Activated CD4-positive, alpha-beta T cell treated with anti-CD3 and anti-CD28 coated beads, Interleukin-10, Interleukin-2, amounts not matched to agents 100 ng/mL and 50 ng/mL, durations not matched to agents 16 hours and 8 hours (primary cell): Measurements from ENCODE around the gene MYH7.

Experiments used
- DNase-seq: peaks from one replicate; pipeline ENCODE4 v3.0.0-alpha.2; 2020

Gene MYH7

DNA sequence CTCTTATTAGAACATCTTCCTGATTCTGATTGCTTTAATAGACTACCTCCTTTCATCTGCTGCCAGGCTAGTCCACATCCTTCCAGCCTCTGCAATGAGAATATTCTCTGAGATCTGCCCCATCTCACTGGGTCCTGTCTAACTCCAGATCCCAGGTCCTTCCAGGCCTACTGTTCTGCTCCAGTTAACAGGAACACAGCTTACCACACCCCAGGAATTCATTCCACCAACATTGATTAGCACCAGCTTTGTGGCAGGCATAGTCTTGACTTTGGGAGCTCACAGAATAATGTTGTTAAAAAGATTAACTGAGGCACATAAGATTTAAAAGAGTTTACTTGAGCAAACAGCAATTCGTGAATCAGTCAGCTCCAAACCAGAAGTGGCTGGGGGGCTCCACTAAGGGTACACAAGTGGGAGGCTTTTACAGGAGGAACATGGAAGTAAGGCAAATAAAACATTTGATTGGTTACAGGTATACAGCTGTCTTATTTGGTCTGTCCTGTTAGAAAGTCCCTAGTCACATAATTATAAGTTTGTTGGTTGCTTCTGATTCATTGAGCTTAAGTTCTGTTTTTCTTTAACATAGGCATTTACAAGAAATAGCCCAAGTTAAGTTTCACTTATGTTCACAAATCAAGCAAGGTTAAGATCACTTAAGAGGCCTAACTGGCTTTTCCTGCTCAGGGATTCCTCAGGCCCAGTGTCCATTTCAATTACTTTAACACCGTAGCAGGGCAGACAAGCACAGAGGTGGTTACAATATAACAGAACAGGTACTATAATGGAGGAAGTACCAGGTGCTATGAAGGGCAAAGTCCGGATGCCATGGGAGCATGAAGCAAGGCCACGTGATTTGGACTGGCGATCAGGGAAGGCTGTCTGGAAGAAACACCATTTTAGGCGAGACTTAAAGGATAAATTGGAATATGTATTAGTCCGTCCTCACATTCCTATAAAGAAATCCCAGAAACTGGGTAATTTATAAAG is 12.2 kb upstream of the MYH7 start:
- DNase-seq = no peak

DNA sequence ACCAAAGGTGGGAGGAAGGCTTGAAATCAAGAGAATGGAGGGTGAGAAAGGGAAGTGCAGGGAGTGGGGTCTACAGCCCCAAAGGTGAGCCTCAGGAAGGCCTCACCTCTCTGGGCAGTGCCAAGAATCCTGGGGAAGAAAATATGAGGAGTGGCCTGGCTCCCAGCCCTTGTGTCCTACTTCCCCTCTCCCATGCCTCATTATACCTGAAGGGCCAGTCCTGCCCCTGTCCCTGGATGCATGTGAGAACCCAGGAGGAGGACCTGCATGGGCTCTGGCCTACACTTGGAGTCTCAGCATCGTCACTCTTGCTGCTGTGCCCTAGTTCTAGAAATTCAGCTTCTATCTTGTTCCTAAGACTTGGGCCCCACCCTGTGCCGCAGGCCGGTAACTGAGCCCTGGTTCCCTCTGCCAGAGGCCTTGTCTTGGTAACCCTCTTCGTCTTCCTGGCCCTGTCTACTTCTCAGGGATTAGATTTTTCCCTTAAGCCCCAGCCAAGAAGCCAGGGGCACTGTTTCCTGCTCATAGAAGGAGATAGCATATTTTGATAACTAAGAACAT is 10.9 kb upstream of the MYH7 start:
- no peak for DNase-seq

DNA sequence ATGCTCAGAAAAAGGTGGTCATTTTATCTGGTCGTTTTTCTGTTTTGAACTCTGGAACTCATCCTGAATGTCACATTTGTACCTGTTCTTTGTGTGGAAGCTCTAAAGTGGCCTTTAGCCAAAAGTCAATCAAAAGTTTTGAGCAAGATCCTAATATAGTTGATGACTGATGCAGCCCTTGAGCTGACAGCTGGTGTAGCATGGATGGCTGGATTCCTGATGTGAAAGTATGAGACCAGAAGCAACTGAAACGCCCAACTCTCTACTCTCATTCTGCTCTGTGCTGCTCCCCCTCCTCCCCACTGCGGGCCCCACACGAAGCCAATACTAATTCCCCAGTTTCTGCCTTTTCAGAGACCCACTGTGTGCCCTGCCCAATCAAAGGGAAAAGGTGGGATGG is 10.3 kb upstream of the MYH7 start:
- no peak for DNase-seq

DNA sequence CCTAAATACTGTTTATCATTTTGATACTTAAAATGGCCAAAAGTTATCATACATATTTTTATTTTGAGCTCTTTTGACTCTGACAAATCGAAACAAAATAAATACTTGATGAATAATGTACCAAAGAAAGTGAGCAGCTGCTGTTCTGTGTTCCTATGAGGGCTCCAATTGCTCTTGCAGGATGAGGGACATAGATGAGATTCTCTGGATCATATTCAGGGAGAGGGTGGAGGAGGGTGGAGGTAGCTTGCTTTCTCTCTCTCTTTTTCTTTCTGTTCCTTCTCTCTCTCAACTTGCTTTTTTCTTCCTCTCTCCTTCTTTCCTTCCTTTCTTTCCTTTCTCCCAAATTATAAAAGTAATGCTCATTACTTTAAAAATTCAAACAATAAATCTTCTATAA is 8.9 kb upstream of the MYH7 start:
- no peak for DNase-seq

DNA sequence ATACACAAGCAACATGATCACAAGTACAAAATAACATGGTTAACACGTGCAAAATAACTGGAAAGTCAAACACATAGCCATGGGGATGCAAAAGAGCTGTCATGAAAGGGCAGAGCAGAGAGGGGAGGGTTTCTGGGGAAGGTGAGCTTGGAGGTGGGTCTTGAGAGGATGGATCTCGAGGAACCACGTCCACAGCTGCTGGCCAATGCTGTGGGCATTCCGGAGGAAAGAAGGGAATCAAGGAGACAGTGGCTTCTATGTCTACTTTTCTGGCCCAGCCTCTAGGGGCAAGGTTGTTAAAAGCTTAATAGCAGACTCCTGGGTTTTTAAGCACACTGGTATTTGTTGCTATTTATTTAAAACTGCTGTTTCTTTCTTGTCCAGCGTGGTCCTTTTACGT is 8.4 kb upstream of the MYH7 start:
- no peak for DNase-seq

DNA sequence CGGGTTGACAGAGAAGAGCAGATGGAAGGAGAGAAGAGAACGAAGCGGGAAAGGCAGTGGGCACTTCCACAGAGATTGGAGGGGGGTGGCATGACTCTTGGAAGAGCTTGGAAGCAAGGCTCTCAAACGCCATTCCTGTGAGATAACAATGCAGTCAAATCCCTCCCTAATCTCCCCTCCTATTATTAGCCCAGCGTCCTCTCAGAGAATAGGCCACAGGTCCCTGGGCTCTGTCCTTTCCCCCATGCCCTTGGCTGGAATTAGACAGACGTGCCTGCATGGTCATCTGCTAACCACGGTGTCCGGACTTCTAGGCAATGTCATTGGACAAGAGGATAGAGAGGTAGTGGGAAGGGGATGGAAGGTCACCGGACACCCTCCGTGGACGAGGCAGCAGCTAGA is 8.0 kb upstream of the MYH7 start:
- DNase-seq = no peak

DNA sequence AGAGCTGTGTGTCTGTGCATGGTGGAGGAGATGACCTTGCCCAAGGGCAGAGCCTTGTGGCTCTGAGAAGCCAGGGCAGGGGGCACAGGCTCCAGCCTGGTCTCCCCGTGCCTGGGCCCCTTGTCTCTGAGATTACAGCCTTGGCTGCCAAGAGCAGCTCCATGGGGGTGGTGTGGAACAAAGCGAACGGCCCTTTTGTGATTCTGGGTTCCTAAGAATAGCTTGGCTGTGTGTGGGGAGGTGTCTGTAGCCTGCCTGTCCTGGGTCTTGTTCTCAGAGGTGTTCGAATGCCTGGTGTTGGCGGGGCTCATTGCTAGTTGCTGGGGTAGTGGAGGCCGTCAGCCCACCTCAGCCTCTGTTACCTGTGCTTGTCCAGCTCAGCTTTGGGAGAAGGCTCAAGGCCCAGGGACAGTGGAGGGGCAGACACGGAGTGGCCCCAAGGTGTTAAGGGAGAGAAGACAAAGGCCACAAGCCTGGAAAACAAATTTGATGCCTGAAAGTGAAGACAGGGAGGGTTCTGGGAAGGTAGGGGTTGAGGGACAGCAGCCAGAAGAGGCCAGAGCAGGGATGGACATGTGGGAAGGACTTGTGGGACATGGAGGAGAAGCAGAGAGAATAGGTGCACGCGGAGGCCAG is 7.4 kb upstream of the MYH7 start:
- DNase-seq = no peak

DNA sequence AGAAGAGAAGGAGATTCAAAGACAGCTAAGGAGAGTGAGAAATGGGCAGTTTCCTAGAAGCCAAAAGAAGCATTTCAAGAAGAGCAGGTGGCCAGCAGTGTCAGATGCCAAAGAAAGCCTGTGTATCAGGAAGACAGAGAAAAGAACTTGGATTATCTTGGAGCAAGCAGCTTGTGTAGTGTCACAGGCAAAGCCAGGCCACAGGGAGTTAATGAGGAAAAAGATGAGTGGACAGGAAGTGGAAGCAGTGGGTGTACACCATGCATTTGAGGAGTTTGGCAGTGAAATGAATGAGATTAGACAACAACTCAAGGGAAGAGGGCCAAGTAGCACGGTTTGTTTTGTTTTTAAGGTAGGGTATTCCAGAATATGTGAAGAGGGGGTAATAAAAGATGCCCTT is 5.6 kb upstream of the MYH7 start:
- DNase-seq = no peak

DNA sequence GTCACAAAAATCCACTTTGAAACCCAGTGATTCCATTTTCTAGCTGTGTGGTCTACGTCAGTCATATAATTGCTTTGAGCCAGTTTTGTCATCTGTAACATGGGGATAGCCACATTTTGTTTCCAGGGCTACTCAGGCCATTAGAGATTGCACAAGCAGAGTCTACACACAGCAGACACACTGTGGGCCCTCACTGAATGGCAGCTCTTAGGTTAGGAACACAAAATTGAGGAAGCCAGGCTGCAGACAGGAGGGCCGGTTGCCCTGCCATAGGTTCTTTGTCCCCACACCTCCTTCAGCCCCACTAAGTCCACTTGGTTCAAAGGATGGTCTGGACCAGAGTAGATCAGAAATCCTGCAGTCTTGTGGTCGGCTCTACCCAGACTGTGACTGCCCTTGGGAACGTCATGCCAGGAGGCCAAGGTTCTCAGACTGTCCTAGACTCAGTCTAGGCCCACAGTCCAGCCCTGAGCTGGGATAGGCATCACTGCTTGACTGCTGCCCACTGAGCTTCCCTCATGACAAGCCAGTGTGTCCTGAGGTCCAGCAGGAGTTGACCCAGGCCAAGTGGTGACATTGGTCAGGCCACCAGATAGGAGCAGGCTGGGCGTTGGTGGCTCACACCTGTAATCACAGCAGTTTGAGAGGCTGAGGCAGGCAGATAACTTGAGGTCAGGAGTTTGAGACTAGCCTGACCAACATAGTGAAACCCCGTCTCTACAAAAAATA is 3.8 kb upstream of the MYH7 start:
- no peak for DNase-seq

DNA sequence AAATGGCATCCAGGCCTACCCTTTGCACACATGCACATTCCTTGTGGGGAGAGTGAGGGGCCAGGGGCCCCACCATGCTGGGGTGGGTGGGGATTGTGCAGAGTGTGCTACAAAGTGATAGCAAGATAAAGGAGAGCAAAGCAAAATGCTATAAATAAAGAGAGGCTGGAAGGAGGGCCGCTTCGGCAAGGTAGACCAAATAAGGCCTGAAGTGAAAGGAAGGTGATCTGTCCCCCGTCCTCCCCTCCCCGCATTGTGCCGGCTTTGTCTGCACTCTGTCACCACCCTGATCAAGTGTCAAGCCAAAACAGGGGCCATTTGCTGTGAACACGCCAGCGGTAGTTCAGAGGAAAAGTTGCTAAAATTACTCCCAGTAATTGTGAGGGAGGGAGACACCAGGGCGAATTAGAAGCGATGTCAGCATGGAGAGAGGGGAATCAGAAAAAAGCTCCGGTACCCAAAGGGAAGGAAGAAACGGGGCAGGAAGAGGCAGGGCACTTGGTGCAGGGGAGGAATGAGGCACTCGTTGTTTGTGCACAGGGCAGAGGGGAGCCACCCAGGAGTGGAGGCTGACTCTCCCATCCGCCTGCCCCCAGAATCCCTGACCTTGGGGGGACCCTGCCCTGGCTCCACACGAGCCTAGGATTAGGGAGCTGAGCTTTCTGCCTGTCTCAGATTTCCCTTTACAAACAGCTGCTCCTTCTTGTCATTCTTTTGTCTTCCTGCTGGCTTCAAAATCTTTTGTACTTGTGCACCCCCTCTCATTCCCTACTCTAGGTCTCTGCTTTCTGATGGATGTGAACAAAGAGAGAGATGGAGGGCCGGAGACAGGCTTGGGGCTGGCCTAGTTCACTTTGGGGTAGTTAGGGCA is 2.9 kb upstream of the MYH7 start:
- no peak for DNase-seq

DNA sequence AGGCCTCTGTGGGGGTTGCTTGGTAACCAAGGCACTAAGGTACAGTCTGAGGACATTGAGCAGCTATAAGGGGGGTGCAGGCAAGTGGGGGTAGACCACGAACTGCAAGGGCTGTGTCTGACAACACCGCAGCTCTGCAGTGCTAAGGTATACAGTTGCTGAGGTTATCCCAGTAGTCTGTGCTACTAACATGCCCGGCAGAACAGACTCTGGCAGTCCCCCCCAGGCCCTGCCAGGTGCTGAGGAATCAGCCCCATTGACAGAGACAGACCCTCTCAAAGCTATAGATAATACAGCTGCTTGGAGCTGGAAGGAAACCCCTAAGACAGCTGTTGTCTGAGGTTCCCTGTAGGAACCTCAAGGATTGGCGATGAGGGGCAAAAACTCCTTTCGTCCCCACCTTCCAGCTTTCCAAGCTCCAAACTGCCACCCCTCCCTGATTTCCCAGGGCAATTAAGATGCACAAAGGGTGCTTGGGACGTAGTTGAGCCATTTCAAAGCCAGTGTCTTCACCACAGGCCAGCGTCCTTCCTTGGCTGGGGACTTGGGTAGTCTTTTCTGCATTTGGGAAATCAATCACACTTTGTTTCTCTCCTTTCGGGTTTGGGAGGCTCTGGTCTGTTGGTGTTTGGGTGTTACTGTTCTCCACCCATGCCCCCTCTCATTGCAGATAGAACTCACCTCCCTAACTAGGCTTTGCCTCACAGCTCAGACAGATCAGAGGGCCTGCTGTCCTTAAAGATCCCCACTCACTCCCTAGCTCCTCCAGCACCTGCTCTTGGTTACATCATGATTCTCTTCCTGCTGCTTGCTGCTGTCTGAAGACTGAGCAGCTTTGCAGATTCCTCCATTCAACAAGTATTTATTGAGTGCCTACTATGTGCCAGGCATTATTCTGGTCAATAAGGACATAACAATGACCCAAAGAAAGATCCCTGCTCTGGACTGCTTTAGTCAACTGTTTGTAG is 2.0 kb upstream of the MYH7 start:
- no peak for DNase-seq

DNA sequence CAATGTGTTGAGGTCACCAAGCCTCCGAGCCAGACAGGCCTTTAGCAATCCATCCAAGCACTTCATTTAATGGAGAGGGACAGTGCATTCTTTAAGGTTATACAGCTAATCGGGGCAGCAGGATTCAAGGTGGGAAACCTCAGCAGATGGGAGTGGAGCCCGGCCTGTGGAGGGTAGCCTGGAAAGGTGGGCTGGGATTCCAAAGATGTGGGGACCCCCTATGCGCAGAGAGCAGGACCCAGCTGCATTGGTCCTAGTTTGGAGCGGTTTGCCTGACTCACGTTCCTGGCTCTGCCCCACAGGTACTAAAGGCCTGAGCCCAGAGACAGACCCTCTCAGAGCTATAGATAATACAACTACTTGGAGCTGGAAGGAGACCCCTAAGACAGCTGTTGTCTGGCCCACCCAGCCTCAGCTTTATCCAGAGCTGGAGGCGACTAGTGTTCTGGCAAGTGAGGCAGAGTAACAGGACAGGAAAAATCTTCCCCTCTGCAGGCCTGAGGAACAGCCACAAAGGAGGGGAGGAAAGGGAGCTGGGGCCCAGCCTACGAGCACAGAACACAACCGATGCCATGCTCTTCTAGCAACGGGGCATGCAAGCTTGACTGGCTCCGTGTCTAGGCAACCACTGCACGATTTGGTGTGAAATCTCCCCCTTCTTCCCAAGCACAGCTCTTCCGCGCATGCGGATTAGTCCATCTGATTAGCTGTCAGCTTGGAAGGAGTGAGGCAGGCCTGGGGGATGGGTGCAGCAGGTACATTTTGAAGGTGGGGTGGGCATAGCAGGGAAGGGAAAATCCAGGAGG is 1.1 kb upstream of the MYH7 start:
- DNase-seq = no peak

DNA sequence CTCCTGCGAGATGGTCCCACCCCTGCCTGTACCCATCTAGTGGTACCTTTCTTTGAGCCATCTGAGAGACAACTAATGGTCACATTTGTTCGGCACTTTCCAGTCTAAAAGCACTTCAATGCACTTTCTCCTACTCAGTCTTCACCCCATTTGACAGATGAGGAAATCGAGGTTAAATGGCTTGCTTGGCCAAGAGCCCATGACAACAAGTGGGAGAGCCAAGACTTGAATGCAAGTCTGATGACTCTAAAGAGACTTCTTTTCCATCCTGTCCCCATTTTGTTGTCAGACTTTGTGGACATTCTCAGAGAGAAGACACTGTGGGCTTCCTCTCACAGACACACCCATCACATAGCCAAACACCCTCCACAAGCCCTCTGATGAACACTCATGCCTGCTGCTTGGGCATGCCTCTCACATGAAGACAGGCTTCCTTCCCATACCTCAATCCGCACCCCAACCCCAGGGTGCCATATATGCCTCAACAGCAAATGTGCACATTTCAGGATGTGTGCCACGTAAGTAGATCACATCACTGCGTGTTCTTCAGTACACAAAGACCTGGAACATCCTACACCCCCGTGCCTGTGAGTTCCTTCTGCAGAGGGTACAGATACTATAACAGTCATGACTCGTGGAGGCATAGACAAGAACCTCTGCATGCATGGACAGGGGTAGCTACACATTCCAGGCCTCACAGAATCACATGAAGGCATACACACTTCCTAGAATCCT is 805 bp downstream of the MYH7 start:
- no peak for DNase-seq

DNA sequence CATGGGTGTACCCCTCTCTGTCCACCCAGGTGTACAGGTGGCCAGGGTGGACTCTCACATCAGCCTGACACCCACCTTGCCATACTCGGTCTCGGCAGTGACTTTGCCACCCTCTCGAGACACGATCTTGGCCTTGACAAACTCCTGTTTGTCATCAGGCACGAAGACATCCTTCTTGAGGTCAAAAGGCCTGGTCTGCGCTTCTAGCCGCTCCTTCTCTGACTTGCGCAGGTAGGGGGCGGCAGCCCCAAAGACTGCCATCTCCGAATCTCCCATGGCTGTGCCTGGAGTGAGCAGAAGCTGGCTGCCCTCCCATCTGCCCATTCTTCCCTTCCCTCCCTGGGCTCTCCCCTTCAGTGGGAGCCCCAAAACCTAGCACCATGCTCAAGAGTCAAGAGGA is 2.0 kb downstream of the MYH7 start:
- DNase-seq = no peak

DNA sequence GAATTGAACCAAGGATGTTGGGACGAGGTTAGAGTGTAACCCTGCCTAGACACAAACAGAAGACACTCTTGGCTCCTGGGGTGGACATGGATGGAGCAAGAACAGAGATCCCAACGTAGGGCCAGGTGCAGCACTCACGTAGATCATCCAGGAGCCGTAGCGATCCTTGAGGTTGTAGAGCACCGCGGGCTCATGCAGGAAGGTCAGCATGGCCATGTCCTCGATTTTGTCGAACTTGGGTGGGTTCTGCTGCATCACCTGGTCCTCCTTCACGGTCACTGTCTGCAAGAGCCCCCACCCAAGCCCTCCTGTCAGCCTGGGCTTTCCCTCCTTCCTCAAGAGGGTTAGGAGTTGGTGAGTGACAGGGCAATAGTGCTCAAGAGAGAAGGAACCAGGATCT is 2.5 kb downstream of the MYH7 start:
- no peak for DNase-seq

DNA sequence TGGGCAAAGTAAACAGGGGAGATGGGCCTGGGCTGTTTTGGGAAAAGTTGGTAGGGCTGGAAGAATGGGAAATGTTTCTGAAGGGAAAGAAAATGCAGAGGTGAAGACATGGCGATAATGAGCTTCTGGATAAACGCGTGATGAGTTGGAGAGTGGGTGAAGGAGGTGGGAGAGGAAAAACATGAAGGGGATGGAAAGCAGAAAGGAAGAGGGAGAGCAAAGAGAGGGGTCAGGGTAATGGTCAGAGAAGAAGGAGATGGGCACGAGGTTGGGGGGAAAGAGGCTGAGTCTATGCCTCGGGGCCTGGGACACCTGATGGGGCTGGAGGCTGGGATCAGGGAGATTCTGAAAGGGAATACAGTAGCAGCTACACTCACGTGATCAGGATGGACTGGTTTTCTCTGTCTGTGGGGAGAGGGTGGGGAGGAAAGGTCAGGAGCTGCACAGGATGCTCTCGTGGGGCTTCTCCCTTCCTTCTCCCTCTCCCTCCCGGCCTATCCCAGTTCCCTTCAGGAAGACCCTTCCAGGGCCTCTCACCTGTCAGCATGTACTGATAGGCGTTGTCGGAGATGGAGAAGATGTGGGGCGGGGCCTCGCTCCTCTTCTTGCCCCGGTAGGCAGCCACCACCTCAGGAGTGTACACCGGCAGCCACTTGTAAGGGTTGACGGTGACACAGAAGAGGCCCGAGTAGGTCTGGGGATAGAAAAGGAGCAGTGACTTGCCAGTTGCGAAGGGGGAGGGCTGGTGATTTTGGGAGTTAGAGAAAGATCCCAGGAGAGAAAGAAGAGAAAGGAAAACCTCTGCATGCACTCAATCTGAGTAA is 3.1 kb downstream of the MYH7 start:
- no peak for DNase-seq

DNA sequence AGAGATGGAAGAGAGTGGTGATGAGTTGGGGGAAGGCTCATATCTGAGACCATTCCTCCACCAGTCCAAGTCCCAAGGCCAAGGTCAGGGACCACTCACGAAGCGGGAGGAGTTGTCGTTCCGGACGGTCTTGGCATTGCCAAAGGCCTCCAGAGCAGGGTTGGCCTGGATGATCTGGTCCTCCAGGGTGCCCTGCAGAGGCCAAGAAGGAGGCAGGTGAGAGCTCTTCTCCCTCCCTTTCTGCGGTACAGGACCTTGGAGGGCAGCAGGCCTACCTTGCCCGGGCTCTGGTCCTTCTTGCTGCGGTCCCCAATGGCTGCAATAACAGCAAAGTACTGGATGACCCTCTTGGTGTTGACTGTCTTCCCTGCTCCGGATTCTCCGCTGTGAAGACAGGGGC is 4.0 kb downstream of the MYH7 start:
- no peak for DNase-seq

DNA sequence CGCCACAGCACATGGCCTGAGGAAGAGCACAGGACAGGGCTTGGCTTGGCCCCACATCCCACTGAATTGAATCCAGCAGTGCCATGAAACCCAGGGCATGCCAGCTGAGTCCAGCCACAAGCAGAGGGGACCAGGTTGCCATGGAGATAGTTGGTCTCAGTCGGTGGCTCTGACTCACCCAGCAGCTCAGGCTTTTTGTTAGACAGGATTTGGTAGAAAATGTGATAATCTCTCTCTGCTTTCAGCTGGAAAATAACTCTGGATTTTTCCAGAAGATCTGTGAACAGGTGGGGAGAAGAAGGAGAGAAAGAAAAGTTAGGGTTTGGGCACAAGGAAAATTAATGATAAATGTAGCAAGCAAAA is 4.8 kb downstream of the MYH7 start:
- no peak for DNase-seq
